Peyer's patch (tissue), 4 donors: ENCODE measurements around the gene TLR9.

Experiments
- CTCF ChIP-seq, 6 experiments: fragments of 450-650 bp in 4 of 6; fragments of 200-600 bp in 2 of 6; sonication (generic) in 1 of 6; IDR thresholded peaks; one replicate each; pipeline ENCODE4 v1.5.1; 2017 to 2019; ENCODE audit warnings: antibody characterized with exemption in 6 of 6, mild to moderate bottlenecking in 3 of 6, moderate library complexity in 1 of 6
- POLR2A ChIP-seq, 2 donors: fragments of 450-650 bp; IDR thresholded peaks; one replicate each; pipeline ENCODE4 v1.5.1; 2017; ENCODE audit warnings: antibody characterized with exemption in 2 of 2, mild to moderate bottlenecking in 2 of 2, moderate library complexity in 2 of 2

- no peak for TF ChIP-seq CTCF (IDR thresholded peaks at IDR 0.05)
- TF ChIP-seq POLR2A (IDR thresholded peaks at IDR 0.05) = no peak
Measured at GRCh38 chr3:52234516-52235447, 9.3 kb upstream of the TLR9 start.
